H1 (cell line): ENCODE data around the gene SLC25A47. TPM values are rescaled to one million over a fixed set of nuclear protein-coding genes. Genes with fewer than 3 reads are reported as not detected.

Experiments used
- CTCF ChIA-PET: fragments of 300-600 bp; sonication (Branson Sonifier 250); formaldehyde crosslinking; loops from one replicate; lab custom pipeline; 2021; ENCODE audit not compliant: partially characterized antibody; lab: Charles Lee
- POLR2A ChIA-PET: fragments of 300-600 bp; sonication (Branson Sonifier 250); formaldehyde crosslinking; loops from one replicate; lab custom pipeline; 2021; ENCODE audit warnings: inconsistent platforms; ENCODE audit not compliant: partially characterized antibody; lab: Charles Lee
- DNase-seq, 2 experiments: peaks; one replicate each; pipeline versions ENCODE4 v3.0.0 to v3.0.0-alpha.2; 2010 to 2022; ENCODE audit warnings: low spot score in 2 of 2, low read depth in 1 of 2, mixed read lengths in 1 of 2
- FAIRE-seq: peaks from 2 replicates; lab custom pipeline; 2011; peaks lifted over from hg19 to GRCh38; lab: Jason Lieb, UNC
- H2AFZ ChIP-seq: 2 replicates; pipeline ENCODE4 v1.8.1; 2012; ENCODE audit warnings: low read length, inconsistent platforms
- H2AK5ac ChIP-seq: 2 replicates; pipeline ENCODE4 v1.6.1; 2013; ENCODE audit warnings: low read depth, low read length
- H2BK120ac ChIP-seq: replicated peaks from 2 replicates; pipeline ENCODE3; 2013; ENCODE audit warnings: low read depth, low read length, inconsistent platforms
- H2BK12ac ChIP-seq: 2 replicates; pipeline ENCODE4 v1.6.1; 2013; ENCODE audit warnings: low read depth, low read length
- H2BK15ac ChIP-seq: 2 replicates; pipeline ENCODE4 v1.6.1; 2013; ENCODE audit warnings: low read length
- H2BK20ac ChIP-seq: 2 replicates; pipeline ENCODE4 v1.6.1; 2013; ENCODE audit warnings: low read length
- H2BK5ac ChIP-seq: 2 replicates; pipeline ENCODE4 v1.6.1; 2013; ENCODE audit warnings: low read depth, low read length
- H3K14ac ChIP-seq: 2 replicates; pipeline ENCODE4 v1.6.1; 2013; ENCODE audit warnings: inconsistent platforms; ENCODE audit not compliant: insufficient read length
- H3K18ac ChIP-seq: 2 replicates; pipeline ENCODE4 v1.6.1; 2013; ENCODE audit warnings: low read length; ENCODE audit errors: extremely low read depth
- H3K23ac ChIP-seq: 2 replicates; pipeline ENCODE4 v1.6.1; 2013; ENCODE audit warnings: inconsistent platforms; ENCODE audit not compliant: insufficient read length
- H3K23me2 ChIP-seq: 2 replicates; pipeline ENCODE4 v1.6.1; 2013; ENCODE audit warnings: low read depth, low read length
- H3K27ac ChIP-seq: 2 replicates; pipeline ENCODE4 v1.6.1; 2011; ENCODE audit warnings: low read depth, low read length, inconsistent platforms
- H3K27me3 ChIP-seq, 4 experiments: replicated peaks in 1 of 4; 1 replicate in 1 of 4; 2 replicates in 3 of 4; pipeline versions ENCODE4 v1.6.1 to v1.8.1; 2011 to 2013; ENCODE audit warnings: low read length in 3 of 4, mild to moderate bottlenecking in 3 of 4, inconsistent platforms in 2 of 4, mixed read lengths in 2 of 4, moderate library complexity in 1 of 4; ENCODE audit not compliant: control insufficient read depth in 3 of 4, insufficient read depth in 3 of 4; ENCODE audit errors: extremely low read depth in 1 of 4
- H3K36me3 ChIP-seq, 4 experiments: 2 replicates each; pipeline versions ENCODE4 v1.6.1 to v1.8.1; 2011 to 2013; ENCODE audit warnings: mild to moderate bottlenecking in 4 of 4, low read length in 3 of 4, moderate library complexity in 2 of 4, control low read depth in 1 of 4, inconsistent platforms in 1 of 4; ENCODE audit not compliant: insufficient read depth in 4 of 4, control insufficient read depth in 2 of 4
- H3K4ac ChIP-seq: replicated peaks from 2 replicates; pipeline ENCODE3; 2013; ENCODE audit warnings: low read length, low read depth, mixed read lengths, inconsistent platforms; ENCODE audit not compliant: insufficient read length
- H3K4me1 ChIP-seq, 4 experiments: replicated peaks in 1 of 4; 1 replicate in 1 of 4; 2 replicates in 3 of 4; pipeline versions ENCODE4 v1.6.1 to v1.8.1; 2011 to 2013; ENCODE audit warnings: low read length in 3 of 4, inconsistent platforms in 2 of 4, mixed read lengths in 1 of 4; ENCODE audit not compliant: insufficient read depth in 4 of 4, control insufficient read depth in 3 of 4
- H3K4me2 ChIP-seq, 2 experiments: 2 replicates each; pipeline versions ENCODE4 v1.6.1 to v1.8.1; 2011 to 2013; ENCODE audit warnings: low read depth in 2 of 2, low read length in 2 of 2, control low read depth in 1 of 2, inconsistent platforms in 1 of 2, mild to moderate bottlenecking in 1 of 2; ENCODE audit not compliant: insufficient read depth in 1 of 2
- H3K4me3 ChIP-seq, 4 experiments: fragments of 200-600, 300-600 bp in 1 of 4; sonication (generic), shearing (Covaris generic), sonication (Bioruptor Twin) in 1 of 4; 2 replicates each; pipeline versions ENCODE4 v1.5.1 to v1.8.1; 2011 to 2016; ENCODE audit warnings: low read length in 4 of 4, low read depth in 3 of 4, control low read depth in 2 of 4, inconsistent platforms in 2 of 4, mild to moderate bottlenecking in 2 of 4, mixed read lengths in 1 of 4, moderate library complexity in 1 of 4; ENCODE audit not compliant: insufficient read depth in 2 of 4; ENCODE audit errors: extremely low read depth in 1 of 4
- H3K56ac ChIP-seq: replicated peaks from 2 replicates; pipeline ENCODE3; 2013; ENCODE audit warnings: low read depth, mild to moderate bottlenecking, mixed read lengths, low read length, inconsistent platforms; ENCODE audit not compliant: insufficient read length
- H3K79me1 ChIP-seq: 2 replicates; pipeline ENCODE4 v1.6.1; 2013; ENCODE audit warnings: low read depth, low read length, control low read depth
- H3K79me2 ChIP-seq, 2 experiments: 2 replicates each; pipeline versions ENCODE4 v1.6.1 to v1.8.1; 2012 to 2013; ENCODE audit warnings: low read length in 2 of 2, mild to moderate bottlenecking in 2 of 2, inconsistent platforms in 1 of 2; ENCODE audit not compliant: insufficient read depth in 2 of 2, control insufficient read depth in 1 of 2
- H3K9ac ChIP-seq, 4 experiments: replicated peaks in 1 of 4; 1 replicate in 1 of 4; 2 replicates in 3 of 4; pipeline versions ENCODE4 v1.6.1 to v1.8.1; 2011 to 2013; ENCODE audit warnings: low read depth in 3 of 4, low read length in 3 of 4, control low read depth in 2 of 4, mild to moderate bottlenecking in 2 of 4, moderate library complexity in 2 of 4, inconsistent platforms in 1 of 4; ENCODE audit errors: extremely low read depth in 1 of 4
- H3K9me3 ChIP-seq, 2 experiments: 2 replicates each; pipeline versions ENCODE4 v1.6.1 to v1.8.1; 2012 to 2013; ENCODE audit warnings: mild to moderate bottlenecking in 2 of 2, moderate library complexity in 2 of 2, control low read depth in 1 of 2, inconsistent platforms in 1 of 2, low read depth in 1 of 2, low read length in 1 of 2, mixed read lengths in 1 of 2; ENCODE audit not compliant: insufficient read depth in 2 of 2
- H4K20me1 ChIP-seq, 2 experiments: replicated peaks in 1 of 2; 2 replicates each; pipeline versions ENCODE3 to v1.8.1; 2011 to 2013; ENCODE audit warnings: inconsistent platforms in 2 of 2, low read length in 2 of 2, mild to moderate bottlenecking in 1 of 2; ENCODE audit not compliant: insufficient read depth in 2 of 2, control insufficient read depth in 1 of 2
- H4K5ac ChIP-seq: 2 replicates; pipeline ENCODE4 v1.6.1; 2013; ENCODE audit warnings: low read length, low read depth, mixed read lengths, inconsistent platforms; ENCODE audit not compliant: insufficient read length
- H4K8ac ChIP-seq: 2 replicates; pipeline ENCODE4 v1.8.0; 2013; ENCODE audit warnings: mild to moderate bottlenecking, moderate library complexity, low read length, inconsistent platforms; ENCODE audit not compliant: insufficient read depth; ENCODE audit errors: extremely low read depth
- H4K91ac ChIP-seq: replicated peaks from 2 replicates; pipeline ENCODE3; 2013; ENCODE audit warnings: low read length, mixed read lengths, inconsistent platforms; ENCODE audit not compliant: insufficient read length
- CEBPB ChIP-seq: IDR thresholded peaks from 2 replicates; pipeline ENCODE4 v1.6.1; 2012; ENCODE audit warnings: low read depth, low read length
- EGR1 ChIP-seq: IDR thresholded peaks from 2 replicates; pipeline ENCODE4 v1.6.1; 2011; ENCODE audit warnings: low read depth, low read length, borderline replicate concordance
- HDAC6 ChIP-seq: IDR thresholded peaks from one replicate; pipeline ENCODE4 v1.7.1; 2012; ENCODE audit warnings: low read depth, mild to moderate bottlenecking, inconsistent platforms, low read length, moderate library complexity
- JUN ChIP-seq: IDR thresholded peaks from 2 replicates; pipeline ENCODE4 v1.6.1; 2011; ENCODE audit warnings: low read depth, mild to moderate bottlenecking, improper control_type of control experiment, low read length
- MAFK ChIP-seq: IDR thresholded peaks from 2 replicates; pipeline ENCODE4 v1.6.1; 2012; ENCODE audit warnings: low read depth, mild to moderate bottlenecking, improper control_type of control experiment, low read length
- RFX5 ChIP-seq: IDR thresholded peaks from 2 replicates; pipeline ENCODE4 v1.6.1; 2011; ENCODE audit warnings: low read depth, low read length, improper control_type of control experiment, borderline replicate concordance
- RNF2 ChIP-seq: fragments of 200-900, 300-1000 bp; sonication (generic); IDR thresholded peaks from 2 replicates; pipeline ENCODE4 v1.7.1; 2016; ENCODE audit warnings: borderline replicate concordance, low read depth, mild to moderate bottlenecking, antibody characterized with exemption, low read length; ENCODE audit not compliant: poor library complexity, severe bottlenecking; ENCODE audit errors: missing control alignments
- SP2 ChIP-seq: IDR thresholded peaks from 2 replicates; pipeline ENCODE4 v1.6.1; 2012; ENCODE audit warnings: mild to moderate bottlenecking, low read length, inconsistent platforms
- SRF ChIP-seq: IDR thresholded peaks from 2 replicates; pipeline ENCODE4 v1.6.1; 2011; ENCODE audit warnings: mild to moderate bottlenecking, low read depth, low read length, moderate library complexity
- TCF12 ChIP-seq: IDR thresholded peaks from 2 replicates; pipeline ENCODE4 v1.6.1; 2011; ENCODE audit warnings: low read depth, mild to moderate bottlenecking, low read length
- USF2 ChIP-seq: IDR thresholded peaks from 2 replicates; pipeline ENCODE4 v1.6.1; 2011; ENCODE audit warnings: low read length, improper control_type of control experiment
- YY1 ChIP-seq: IDR thresholded peaks from 2 replicates; pipeline ENCODE4 v1.6.1; 2011; ENCODE audit warnings: low read depth, mild to moderate bottlenecking, low read length
- ZNF274 ChIP-seq: IDR thresholded peaks from 2 replicates; pipeline ENCODE4 v1.7.0; 2012; ENCODE audit warnings: low read length, borderline replicate concordance; ENCODE audit errors: extremely low read depth
- WGBS, 2 experiments: shearing (Covaris generic) in 1 of 2; methylation state at CpG; one replicate each; pipeline versions ENCODE4 v1.1.6 to v1.1.7; 2013 to 2015; ENCODE audit warnings: low lambda C conversion rate in 2 of 2, mixed read lengths in 2 of 2, inconsistent platforms in 1 of 2, low coverage in 1 of 2, missing lambda C conversion rate in 1 of 2; ENCODE audit not compliant: insufficient replicate concordance in 2 of 2, insufficient coverage in 1 of 2, insufficient read length in 1 of 2; ENCODE audit errors: extremely low coverage in 1 of 2, missing lambda C conversion rate in 1 of 2; 5-methylcytosine and 5-hydroxymethylcytosine counted together
- polyA plus RNA-seq, 7 experiments: library from polyadenylated mRNA; depleted of rRNA in 3 of 7; stranded (reverse) in 5 of 7; unstranded in 2 of 7; fragments of >200 nt in 5 of 7; fragments of 200-250 nt in 2 of 7; gene quantifications; 1 replicate in 5 of 7; 2 replicates in 1 of 7; 4 replicates in 1 of 7; pipeline versions ENCODE4 v1.2.1 to v1.2.3, GENCODE V29; 2011 to 2013; ENCODE audit warnings: missing spikeins in 2 of 7, mixed read lengths in 2 of 7
- total RNA-seq: library from RNA; stranded (reverse); fragmentation: NEBNext Ultra II Directional; extraction: Animal tissue kit (Norgen Biotek cat#: 25700); gene quantifications from 2 replicates; pipeline ENCODE4 v1.2.1, GENCODE V29; 2021

SLC25A47 gene
- total and polyA plus RNA-seq, 2 of the 8 experiments (the other 6 are each of a cell fraction or from before 2014, with no cell fraction given) = not detected

DNA sequence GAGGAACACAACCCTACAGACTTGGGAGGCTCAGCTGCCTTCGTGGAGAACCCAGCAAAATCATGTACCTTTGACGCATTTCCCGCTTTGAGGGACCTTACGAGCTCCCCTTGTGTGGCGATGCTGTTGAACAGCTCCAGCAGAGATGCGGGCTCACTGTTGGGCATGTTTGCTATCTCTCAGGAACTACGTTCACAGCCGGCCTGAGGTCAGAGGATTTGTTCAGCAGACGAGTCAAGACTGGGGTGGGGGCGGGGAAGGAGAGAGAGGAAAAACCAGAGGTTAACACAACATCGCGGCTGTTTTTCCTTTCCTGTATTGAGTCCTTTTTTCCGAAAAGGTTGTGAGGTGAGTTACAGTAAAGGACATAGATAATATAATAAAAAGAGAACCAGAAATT, 45.9 kb downstream of the SLC25A47 start:
- no peaks in the 10 kb centered on the region for H4K20me1 ChIP-seq
- no peak overlapping the region for H3K23ac ChIP-seq
- H3K23me2 ChIP-seq = no peaks in the 10 kb centered on the region; the same call in 1 of the 2 replicates
- H2AFZ ChIP-seq = no peak overlapping the region
- H2BK120ac ChIP-seq = no peak overlapping the region
- no peak overlapping the region for H3K4me2 ChIP-seq
- H3K36me3 ChIP-seq = peaks cover 7 to 62% (median 27%) of the 10 kb centered on the region in 4 experiments
- no peaks in the 10 kb centered on the region for H3K79me1 ChIP-seq
- no peak overlapping the region for H3K18ac ChIP-seq
- no peak overlapping the region for H2BK5ac ChIP-seq
- H2BK12ac ChIP-seq = no peak overlapping the region
- H3K4ac ChIP-seq = no peak overlapping the region
- WGBS, 2 experiments = 90% methylated on average over 12 of the region's 13 CpGs; no CpG with 5 or more reads in 1 of the 2 experiments
- no peak overlapping the region for H3K9ac ChIP-seq
- no peak overlapping the region for H3K4me3 ChIP-seq
- no peak overlapping the region for H3K14ac ChIP-seq
- H3K27me3 ChIP-seq = no peaks in the 10 kb centered on the region
- H3K4me1 ChIP-seq = peaks cover 6 to 16% (median 9%) of the 10 kb centered on the region in 4 experiments; a peak in 6 of 7 replicates
- ChIA-PET POLR2A (interaction anchor here (0.7 to 1.9 kb wide), 11 partner anchors 9 to 171 kb away, joined by 3 to 7 read pairs (median 4); no protein-coding TSS in a partner anchor), CTCF (interaction anchor here (0.7 kb wide), 1 partner anchor 9 kb away, joined by 4 read pairs; no protein-coding TSS in a partner anchor)
- no peak overlapping the region for H3K27ac ChIP-seq
- no peaks in the 10 kb centered on the region for H3K9me3 ChIP-seq
- no peak overlapping the region for H2AK5ac ChIP-seq
- DNase-seq = no peak
- no peak overlapping the region for H4K8ac ChIP-seq
- FAIRE-seq = no peak
- no peak overlapping the region for H3K56ac ChIP-seq
- H3K79me2 ChIP-seq = peaks cover 0 to 26% of the 10 kb centered on the region in 2 experiments; a peak in 2 of 4 replicates
- H4K5ac ChIP-seq = no peak overlapping the region
- no peak overlapping the region for H2BK20ac ChIP-seq
- no peak overlapping the region for H2BK15ac ChIP-seq
- H4K91ac ChIP-seq = no peak overlapping the region
- TF ChIP-seq SP2 (no peak), RNF2 (no peak), RFX5 (no peak), JUN (no peak), HDAC6 (no peak), TCF12 (no peak), SRF (no peak), USF2 (no peak), CEBPB (no peak), ZNF274 (no peak), EGR1 (no peak), MAFK (no peak), YY1 (no peak)
